ENCODE data around the gene PRSS21.

PRSS21 gene

GRCh38 chr16:2852731-2853507 lies 35.9 kb downstream of the PRSS21 start:
- no peak for DNase-seq (ENCODE audit: extremely low read depth, low read depth)
- no peak for TF ChIP-seq CTCF (IDR thresholded peaks at IDR 0.05; ENCODE audit: low read depth, low read length)

- no peak for DNase-seq (ENCODE audit: extremely low read depth, low read depth)
- no peak for TF ChIP-seq CTCF (IDR thresholded peaks at IDR 0.05; ENCODE audit: low read depth, low read length)
Observed at GRCh38 chr16:2853531-2854073, 36.6 kb downstream of the PRSS21 start.

- DNase-seq (ENCODE audit: extremely low read depth, low read depth): no peak
- TF ChIP-seq CTCF (IDR thresholded peaks at IDR 0.05; ENCODE audit: low read depth, low read length): peak; percentile 31
Observed at GRCh38 chr16:2854700-2855309, 37.8 kb downstream of the PRSS21 start.

GRCh38 chr16:2855536-2855935 lies 38.5 kb downstream of the PRSS21 start:
- no peak for DNase-seq (ENCODE audit: extremely low read depth, low read depth)
- TF ChIP-seq CTCF (IDR thresholded peaks at IDR 0.05; ENCODE audit: low read depth, low read length): no peak

- TF ChIP-seq CTCF (IDR thresholded peaks at IDR 0.05; ENCODE audit: low read depth, low read length): no peak
- no peak for DNase-seq (ENCODE audit: extremely low read depth, low read depth)
Observed at GRCh38 chr16:2856061-2856670, 39.1 kb downstream of the PRSS21 start.

- DNase-seq (ENCODE audit: extremely low read depth, low read depth): no peak
- no peak for TF ChIP-seq CTCF (IDR thresholded peaks at IDR 0.05; ENCODE audit: low read depth, low read length)
Observed at GRCh38 chr16:2856686-2857450, 39.8 kb downstream of the PRSS21 start.
